NCI-H1105 (cell line): ENCODE results near the gene NT5C.
A peak's percentile ranks its signal among the peaks of the same experiment; 100 is the strongest.
"Not testable (repeated sequence)": the region's sequence is repeated elsewhere in the genome, so short reads cannot be mapped to it uniquely, and the experiment has no call there.

Experiments
- DNase-seq: peaks from one replicate; lab custom pipeline; 2025; lab: John Stamatoyannopoulos, UW

Gene NT5C

GRCh38 chr17:75131278-75132017, at the start of gene NT5C:
NT5C (minus strand) TSS chr17:75131742; CDS start chr17:75131707, 35 bp downstream.
- peak; percentile 70 for DNase-seq

- no peak for DNase-seq
Measured at GRCh38 chr17:75181110-75181509, 49.6 kb upstream of the NT5C start.

GRCh38 chr17:75178453-75178852, 46.9 kb upstream of the NT5C start:
- DNase-seq: no peak

GRCh38 chr17:75176625-75177024, 45.1 kb upstream of the NT5C start:
- no peak for DNase-seq

GRCh38 chr17:75174996-75175395, 43.5 kb upstream of the NT5C start:
- DNase-seq: no peak

- DNase-seq: no peak
Measured at GRCh38 chr17:75173526-75173925, 42.0 kb upstream of the NT5C start.

- no peak for DNase-seq
Measured at GRCh38 chr17:75168998-75169397, 37.5 kb upstream of the NT5C start.

GRCh38 chr17:75164606-75165005, 33.1 kb upstream of the NT5C start:
- not testable (repeated sequence) for DNase-seq

- DNase-seq: no peak
Measured at GRCh38 chr17:75163074-75163473, 31.5 kb upstream of the NT5C start.

- DNase-seq: no peak
Measured at GRCh38 chr17:75160211-75160610, 28.7 kb upstream of the NT5C start.

GRCh38 chr17:75159196-75160031, 27.9 kb upstream of the NT5C start:
- no peak for DNase-seq

GRCh38 chr17:75158480-75158879, 26.9 kb upstream of the NT5C start:
- DNase-seq: not testable (repeated sequence)

- DNase-seq: no peak
Measured at GRCh38 chr17:75155191-75155601, 23.7 kb upstream of the NT5C start.

- DNase-seq: peak; percentile 97
Measured at GRCh38 chr17:75154195-75155106, 22.9 kb upstream of the NT5C start, which contains the start of gene JPT1. JPT1 (minus strand) TSS chr17:75154512; CDS start chr17:75154397, 115 bp downstream.

GRCh38 chr17:75153780-75154194, 22.2 kb upstream of the NT5C start:
- DNase-seq: peak; percentile 31

GRCh38 chr17:75152922-75153779, 21.6 kb upstream of the NT5C start:
- DNase-seq: peak; percentile 9

- DNase-seq: no peak
Measured at GRCh38 chr17:75152523-75152921, 21.0 kb upstream of the NT5C start.

- no peak for DNase-seq
Measured at GRCh38 chr17:75151930-75152329, 20.4 kb upstream of the NT5C start.

GRCh38 chr17:75147878-75148546, 16.5 kb upstream of the NT5C start:
- DNase-seq: no peak

GRCh38 chr17:75146592-75146991, 15.1 kb upstream of the NT5C start:
- DNase-seq: no peak
